GM18858 (cell line): ENCODE measurements around the gene FLNA.

Source experiments
- ATAC-seq: cut with Tn5 transposase; IDR thresholded peaks from one replicate; pipeline ENCODE4 v1.9.1; 2021; ENCODE audit not compliant: unreplicated experiment

Gene FLNA

DNA sequence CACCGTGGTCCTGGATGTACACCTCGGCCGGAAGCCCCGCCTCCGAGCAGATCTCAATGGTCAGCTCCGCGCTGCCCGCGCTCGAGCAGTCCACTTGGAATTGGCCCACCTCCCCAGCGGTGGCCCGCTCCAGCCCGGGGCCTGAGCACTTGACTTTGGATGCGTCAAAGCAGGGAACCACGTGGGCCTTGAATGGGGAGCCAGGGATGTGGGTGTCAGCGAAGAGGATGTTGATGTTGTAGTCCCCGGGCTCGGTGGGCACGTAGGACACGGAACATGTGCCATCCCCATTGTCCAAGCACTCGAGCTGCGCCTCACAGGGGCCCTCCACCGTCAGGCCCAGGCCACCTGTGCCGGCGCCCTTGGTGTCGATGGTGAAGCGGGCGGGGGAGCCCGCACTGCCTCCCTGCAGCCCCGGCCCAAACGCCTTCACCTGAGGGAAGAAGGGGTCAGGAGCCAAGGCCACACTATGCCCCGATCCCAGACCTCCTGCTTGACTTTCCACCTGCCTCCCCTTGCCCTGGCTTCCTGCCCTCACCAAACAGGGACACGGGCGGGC, 14.2 kb downstream of the FLNA start:
- ATAC-seq: no peak

DNA sequence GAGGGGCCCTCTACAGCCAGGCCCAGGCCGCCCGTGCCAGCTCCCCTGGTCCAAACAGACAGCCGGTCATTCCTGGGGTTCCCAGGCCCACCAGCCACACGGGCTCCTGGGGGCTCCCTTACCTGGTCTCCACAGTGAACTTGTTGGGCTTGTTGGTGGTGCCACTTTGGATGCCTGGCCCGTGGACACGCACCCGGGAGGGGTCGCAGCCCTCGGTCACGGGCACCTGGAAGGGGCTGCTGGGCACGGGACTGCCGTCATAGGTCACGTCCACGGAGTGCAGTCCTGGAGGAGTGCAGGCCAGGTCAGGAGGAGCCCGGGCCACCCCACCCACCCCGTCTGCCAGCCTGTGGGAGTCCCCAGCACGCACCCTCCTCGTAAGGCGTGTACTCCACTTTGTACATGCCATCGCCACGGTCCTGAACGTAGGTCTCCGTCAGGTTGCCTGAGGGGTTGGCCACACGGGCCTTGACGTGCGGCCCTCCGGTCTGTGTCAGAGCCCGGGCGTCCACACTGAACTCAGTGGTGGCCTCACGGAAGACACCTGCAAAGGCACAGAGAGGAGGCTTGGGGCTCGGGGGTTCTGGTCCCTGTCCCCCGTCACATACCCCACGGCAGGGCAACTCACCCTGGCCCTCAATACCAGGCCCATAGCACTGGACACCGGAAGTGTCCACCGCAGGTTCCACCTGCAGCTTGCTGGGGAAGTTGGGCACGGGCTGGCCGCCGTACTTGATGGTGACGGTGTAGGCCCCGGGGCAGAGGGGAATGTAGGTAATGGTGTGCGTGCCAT, 14.9 kb downstream of the FLNA start:
- ATAC-seq: no peak

- ATAC-seq: no peak
These were observed 15.6 kb downstream of the FLNA start for GRCh38 chrX:154358829-154359228.

DNA sequence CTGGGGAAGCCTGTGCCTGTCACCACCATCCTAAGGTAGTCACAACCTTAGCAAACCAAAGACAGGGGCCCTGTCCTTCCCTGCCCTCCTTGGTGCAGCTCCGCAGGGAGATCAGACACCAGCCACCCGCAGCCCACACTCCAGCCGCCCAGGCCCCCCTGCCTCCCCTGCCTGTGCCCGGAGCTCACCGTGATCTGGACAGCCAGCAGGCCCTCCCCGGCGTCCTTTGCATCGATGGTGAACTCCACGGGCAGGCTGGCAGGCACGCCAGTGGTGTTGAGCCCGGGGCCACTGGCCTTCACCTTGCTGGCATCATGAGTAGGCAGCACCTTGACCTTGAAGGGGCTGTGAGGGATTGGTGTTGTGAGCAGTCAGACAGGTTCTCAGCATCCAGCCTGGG, 16.4 kb downstream of the FLNA start:
- ATAC-seq: no peak

- no peak for ATAC-seq
These were observed 17.2 kb downstream of the FLNA start for GRCh38 chrX:154357205-154357604.

GRCh38 chrX:154356596-154356995, 17.8 kb downstream of the FLNA start:
- no peak for ATAC-seq

GRCh38 chrX:154355776-154356140, 18.7 kb downstream of the FLNA start:
- no peak for ATAC-seq

DNA sequence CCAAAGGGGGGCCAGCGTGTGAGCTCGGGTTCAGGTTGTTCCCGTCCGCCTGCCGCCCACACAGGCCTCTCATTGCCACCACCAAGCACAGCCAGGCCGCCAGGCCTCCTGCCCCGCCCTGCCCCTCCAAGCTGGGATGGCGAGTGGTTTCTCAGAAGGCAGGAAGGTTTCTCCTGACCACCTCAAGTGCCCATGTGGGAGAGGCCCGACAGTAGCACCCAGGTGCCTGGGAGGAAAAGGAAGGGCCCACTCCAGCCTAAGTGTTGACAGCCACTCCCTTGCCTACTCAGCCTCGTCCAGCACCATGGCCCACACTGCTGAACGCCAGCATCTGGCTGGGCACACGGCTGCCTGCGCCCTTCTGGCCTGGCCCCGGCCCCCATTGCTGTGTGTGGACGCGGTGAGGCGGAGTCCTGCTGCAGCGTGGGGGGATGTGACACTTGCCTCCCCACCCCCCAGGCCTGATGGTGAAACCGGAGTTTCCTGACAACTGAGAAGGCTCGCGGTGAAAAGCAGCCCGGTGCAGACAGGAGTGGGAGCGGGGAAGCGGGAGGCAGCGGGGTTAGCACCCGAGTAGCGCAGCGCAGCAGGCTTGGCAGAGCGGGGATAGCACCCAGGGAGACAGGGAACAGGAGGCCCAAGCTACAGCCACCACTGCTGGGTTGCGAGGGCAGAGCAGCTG, 19.2 kb downstream of the FLNA start:
- no peak for ATAC-seq

DNA sequence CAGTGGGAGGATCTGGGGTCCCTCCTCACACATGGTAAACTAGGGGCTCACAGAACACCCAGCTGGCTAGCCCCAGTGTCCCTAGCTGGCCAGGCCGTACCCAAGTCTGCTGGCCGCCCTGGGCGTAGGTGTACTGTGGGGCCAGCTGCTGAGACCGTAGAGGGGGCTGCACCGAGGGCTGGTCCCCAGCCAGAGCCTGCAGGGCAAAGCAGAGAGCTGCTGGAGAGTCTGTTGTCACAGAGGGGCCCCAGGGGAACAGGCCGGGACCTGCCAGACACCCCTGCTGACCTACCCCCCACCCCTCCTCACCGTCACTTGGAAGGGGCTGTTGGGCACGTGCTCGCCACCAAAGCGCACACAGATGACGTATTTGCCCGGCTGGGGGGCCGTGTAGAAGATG, 19.9 kb downstream of the FLNA start:
- no peak for ATAC-seq

GRCh38 chrX:154354013-154354412, 20.4 kb downstream of the FLNA start:
- no peak for ATAC-seq

DNA sequence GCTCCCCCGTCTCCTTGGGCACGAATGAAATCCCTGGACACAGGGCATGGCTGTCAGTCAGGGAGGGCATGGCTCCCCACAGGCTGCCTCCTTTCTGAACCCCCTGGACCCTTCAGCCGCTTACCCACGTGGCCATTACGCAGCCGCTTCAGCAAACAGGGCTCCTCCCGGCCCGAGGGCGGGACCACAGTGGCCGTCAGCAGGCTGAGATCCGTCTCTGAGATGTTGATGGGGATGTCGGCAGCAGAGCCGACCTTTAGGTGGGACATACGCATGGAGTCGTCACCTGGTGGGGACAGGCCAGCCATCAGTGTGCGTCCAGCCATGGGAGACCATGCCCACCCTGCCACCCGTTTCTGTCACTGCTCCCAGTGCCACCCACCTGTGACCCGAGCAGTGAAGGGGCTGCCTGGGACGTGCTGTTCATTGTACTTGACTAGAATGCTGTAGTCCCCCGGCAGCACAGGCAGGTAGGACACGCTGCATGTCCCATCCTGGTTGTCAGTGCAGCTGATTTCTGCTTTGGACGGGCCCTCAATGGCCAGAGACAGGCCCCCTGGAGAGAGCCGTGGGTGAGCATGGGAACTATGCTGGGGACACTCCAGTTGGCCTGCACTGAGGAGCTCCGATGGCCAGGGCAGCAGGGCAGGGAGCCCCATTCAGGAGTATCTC, 21.1 kb downstream of the FLNA start:
- no peak for ATAC-seq

- no peak for ATAC-seq
These were observed 22.0 kb downstream of the FLNA start for GRCh38 chrX:154352466-154352865.

DNA sequence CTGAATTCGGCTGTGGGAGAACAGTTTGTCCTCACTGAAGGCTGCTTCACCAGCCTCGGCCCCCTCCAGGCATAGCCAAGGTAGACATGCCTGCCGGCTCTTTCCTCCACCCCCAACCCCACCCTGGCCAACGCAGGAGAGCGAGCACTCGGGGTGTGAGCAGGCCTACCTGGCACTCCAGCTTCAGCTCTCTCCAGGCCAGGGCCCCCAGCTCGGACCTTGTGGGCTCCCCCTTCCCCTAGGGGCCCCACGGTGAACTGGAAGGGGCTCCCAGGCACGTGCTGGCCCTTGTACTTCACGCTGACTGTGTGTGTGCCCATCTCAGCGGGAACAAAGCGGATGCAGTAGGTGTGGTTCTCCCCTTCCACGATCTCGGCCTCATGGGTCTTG, 22.4 kb downstream of the FLNA start:
- no peak for ATAC-seq

GRCh38 chrX:154351183-154352011, 23.0 kb downstream of the FLNA start:
- no peak for ATAC-seq

DNA sequence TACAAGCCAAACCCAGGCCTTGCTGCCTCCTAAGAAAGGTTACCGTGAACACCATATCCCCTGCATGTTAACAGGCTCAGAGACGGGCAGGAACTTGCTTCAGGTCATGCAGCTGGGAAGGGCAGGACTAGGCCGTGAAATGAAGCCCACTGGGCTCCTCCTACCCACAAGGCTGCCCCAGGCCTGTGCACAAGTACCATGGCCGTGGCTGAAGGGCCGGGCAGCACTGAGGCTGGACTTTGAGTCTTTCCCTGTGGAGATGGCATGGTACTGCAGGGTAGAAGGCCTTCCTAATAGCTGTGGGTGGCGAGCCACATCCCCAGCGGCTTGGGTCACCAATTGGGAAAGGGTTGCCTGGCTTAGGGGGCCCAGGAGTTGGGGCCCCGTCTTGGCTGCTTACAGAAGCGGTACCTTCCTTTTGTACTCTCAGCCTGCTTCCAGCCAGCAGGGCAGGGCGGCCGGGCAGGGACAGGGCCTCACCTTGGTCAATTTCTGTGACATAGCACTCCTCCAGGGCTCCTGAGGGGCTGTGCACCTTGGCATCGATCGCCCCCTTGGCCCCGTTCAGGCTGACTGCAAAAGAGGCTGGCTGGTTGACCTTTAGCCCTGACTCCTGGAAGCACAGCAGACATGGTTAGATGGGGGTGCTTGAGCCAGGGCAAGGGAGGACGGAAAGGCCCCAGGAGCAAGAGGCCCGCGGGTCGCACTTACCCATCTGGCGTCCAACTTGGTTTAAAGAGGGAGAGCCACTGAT, 23.8 kb downstream of the FLNA start:
- no peak for ATAC-seq

DNA sequence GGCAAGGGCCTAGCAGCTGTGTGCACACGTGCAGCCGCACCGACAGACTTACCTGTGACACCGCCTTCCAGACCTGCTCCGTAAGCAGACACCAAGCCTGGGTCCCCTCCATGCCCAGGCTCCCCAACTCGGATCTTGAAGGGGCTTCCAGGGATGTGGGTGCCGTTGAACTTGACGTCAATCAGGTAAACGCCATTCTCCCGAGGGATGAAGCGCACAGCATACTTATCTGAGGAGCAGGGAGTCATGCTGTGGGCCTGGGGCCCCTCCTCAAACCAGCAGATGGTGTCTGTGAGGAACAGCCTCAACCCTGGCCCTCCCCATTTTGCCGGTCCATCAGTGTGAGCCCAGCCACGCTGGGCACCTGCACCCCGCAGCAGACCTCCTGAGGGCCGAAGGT, 24.5 kb downstream of the FLNA start:
- ATAC-seq: no peak

- ATAC-seq: no peak
These were observed 25.0 kb downstream of the FLNA start for GRCh38 chrX:154349359-154349935.

- no peak for ATAC-seq
These were observed 25.6 kb downstream of the FLNA start for GRCh38 chrX:154348646-154349358.

DNA sequence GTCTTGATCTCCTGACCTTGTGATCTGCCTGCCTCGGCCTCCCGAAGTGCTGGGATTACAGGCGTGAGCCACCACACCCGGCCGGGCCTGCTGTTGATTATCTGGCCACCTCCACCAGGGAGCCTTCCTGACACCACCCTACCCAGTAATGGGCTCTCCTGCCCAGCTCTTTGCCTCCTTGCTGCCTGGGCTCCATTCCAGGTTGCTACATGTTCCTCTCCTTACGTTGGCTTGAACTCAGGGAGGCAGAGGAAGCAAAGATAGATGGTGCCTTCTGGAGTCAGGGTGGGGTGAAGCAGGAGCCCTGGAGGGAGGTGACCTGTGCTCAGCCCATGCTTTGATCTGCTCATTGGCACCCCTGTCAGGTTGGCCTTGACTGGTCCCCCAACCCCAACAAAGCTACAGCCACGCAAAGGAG, 26.3 kb downstream of the FLNA start:
- ATAC-seq: no peak
